ENCODE data around the gene SEMA5A. TPM values are rescaled to one million over a fixed set of nuclear protein-coding genes. Genes with fewer than 3 reads are reported as not detected.

SEMA5A gene
- total RNA-seq, 6 experiments from 2014 or later = 54.2 to 69.7 (median 59.9) TPM

DNA sequence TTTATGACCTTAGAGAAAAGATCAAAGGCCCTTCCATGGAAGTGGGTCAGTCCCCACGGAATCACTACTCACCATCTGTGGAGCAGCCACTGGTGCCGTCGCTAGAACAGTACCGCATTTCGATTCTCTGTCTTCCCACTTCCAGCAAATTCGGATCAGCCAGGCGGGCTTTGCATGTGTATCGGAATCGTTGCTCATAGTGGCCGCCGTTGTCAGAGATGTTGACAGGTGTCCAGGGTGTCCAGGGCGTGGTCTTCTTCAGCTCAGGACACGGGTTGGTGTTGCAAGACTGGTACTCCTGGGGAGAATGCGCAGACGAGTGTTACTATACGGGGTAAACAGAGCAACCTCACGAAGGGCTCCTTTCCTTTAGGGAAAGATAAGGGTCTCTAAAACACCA lies 479.5 kb downstream of the SEMA5A start:
- Mint-ChIP-seq H3K27ac (no peak overlapping the region), H3K4me3 (no peak overlapping the region), H3K27me3 (ENCODE audit: insufficient read depth) (peaks cover 8% of the 10 kb centered on the region), H3K36me3 (ENCODE audit: low read depth) (peaks cover 50% of the 10 kb centered on the region), H3K4me1 (ENCODE audit: low read depth) (peaks cover 37% of the 10 kb centered on the region), H3K9me3 (no peaks in the 10 kb centered on the region)
- DNase-seq = no peak
- TF ChIP-seq, protein P1, sequence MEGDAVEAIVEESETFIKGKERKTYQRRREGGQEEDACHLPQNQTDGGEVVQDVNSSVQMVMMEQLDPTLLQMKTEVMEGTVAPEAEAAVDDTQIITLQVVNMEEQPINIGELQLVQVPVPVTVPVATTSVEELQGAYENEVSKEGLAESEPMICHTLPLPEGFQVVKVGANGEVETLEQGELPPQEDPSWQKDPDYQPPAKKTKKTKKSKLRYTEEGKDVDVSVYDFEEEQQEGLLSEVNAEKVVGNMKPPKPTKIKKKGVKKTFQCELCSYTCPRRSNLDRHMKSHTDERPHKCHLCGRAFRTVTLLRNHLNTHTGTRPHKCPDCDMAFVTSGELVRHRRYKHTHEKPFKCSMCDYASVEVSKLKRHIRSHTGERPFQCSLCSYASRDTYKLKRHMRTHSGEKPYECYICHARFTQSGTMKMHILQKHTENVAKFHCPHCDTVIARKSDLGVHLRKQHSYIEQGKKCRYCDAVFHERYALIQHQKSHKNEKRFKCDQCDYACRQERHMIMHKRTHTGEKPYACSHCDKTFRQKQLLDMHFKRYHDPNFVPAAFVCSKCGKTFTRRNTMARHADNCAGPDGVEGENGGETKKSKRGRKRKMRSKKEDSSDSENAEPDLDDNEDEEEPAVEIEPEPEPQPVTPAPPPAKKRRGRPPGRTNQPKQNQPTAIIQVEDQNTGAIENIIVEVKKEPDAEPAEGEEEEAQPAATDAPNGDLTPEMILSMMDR (IDR thresholded peaks at IDR 0.05) = no peak

DNA sequence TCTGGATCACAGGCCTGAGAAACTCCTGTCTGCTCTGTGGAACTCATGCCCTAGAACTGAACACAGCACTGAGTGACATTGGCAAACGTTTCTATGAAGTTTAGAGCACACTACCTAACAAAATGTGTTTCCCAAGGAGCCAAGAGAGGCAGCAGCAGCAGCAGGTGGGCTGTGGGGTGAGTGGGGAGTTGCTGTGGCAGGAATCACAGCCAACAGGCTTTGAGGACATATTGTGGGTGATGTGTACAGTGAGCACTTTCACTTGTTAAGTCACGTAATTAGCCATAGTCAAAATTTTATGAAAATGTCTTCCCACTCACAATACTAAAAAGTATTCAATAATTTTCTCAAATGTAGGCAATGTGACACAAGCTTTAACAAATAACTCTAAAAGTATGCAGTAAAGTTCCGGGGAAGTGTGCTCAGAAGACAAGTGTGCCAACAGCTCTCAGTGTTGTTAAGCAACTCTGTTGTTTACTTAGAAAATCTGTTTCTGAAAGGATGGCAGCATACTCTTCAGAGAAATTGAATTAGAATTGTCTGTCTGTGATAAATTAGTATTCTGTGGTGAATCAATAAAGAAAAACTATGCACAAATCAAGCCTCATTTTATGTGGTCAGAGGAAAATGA lies 482.1 kb downstream of the SEMA5A start:
- no peak for DNase-seq
- Mint-ChIP-seq H3K9me3 (no peaks in the 10 kb centered on the region), H3K4me3 (no peak overlapping the region), H3K4me1 (ENCODE audit: low read depth) (peaks cover 57% of the 10 kb centered on the region), H3K27me3 (ENCODE audit: insufficient read depth) (peaks cover 8% of the 10 kb centered on the region), H3K27ac (no peak overlapping the region), H3K36me3 (ENCODE audit: low read depth) (peaks cover 50% of the 10 kb centered on the region)
- TF ChIP-seq, protein P1 (IDR thresholded peaks at IDR 0.05) = no peak

DNA sequence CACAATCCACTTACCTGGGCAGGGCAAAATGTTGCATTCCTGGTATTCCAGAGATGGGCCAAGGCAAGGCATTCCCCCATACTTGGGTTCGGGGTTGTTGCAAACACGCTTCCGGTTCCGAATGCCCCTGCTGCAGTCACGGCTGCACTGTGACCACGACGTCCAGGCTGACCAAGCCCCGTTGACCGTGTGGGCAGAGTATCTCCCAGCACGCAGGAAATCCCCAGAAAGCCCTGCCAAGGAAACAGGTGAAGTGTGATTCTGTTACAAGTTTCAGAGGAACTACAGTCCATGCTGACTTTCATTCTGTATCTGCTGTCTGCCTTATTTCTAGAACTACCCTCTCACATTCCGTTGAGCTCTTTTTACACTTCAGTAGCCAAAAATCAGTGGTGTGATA lies 483.0 kb downstream of the SEMA5A start:
- Mint-ChIP-seq H3K27me3 (ENCODE audit: insufficient read depth) (peaks cover 8% of the 10 kb centered on the region), H3K27ac (no peak overlapping the region), H3K4me3 (no peak overlapping the region), H3K4me1 (ENCODE audit: low read depth) (peaks cover 66% of the 10 kb centered on the region), H3K36me3 (ENCODE audit: low read depth) (peaks cover 50% of the 10 kb centered on the region), H3K9me3 (no peaks in the 10 kb centered on the region)
- no peak for DNase-seq
- TF ChIP-seq, protein P1 (IDR thresholded peaks at IDR 0.05) = no peak

- TF ChIP-seq, protein P1 (IDR thresholded peaks at IDR 0.05) = no peak
- peaks cover 5% of the 10 kb centered on the region; the same call in 1 of the 2 replicates for H3K27me3 Mint-ChIP-seq (ENCODE audit: insufficient read depth)
- H3K4me3 Mint-ChIP-seq = peak overlapping the region; percentile 43
- H3K9me3 Mint-ChIP-seq = no peaks in the 10 kb centered on the region
- H3K4me1 Mint-ChIP-seq (ENCODE audit: low read depth) = peaks cover 78% of the 10 kb centered on the region
- DNase-seq = peak; percentile 98
- H3K36me3 Mint-ChIP-seq (ENCODE audit: low read depth) = peaks cover 44% of the 10 kb centered on the region
- peak overlapping the region; percentile 95 for H3K27ac Mint-ChIP-seq
These were observed 485.8 kb downstream of the SEMA5A start for GRCh38 chr5:9059920-9060691.

GRCh38 chr5:9058666-9059065 lies 487.2 kb downstream of the SEMA5A start:
- Mint-ChIP-seq H3K9me3 (no peaks in the 10 kb centered on the region), H3K4me3 (peak overlapping the region; percentile 59; the same call in 1 of the 2 replicates), H3K27ac (peak overlapping the region; percentile 95), H3K36me3 (ENCODE audit: low read depth) (peaks cover 29% of the 10 kb centered on the region), H3K27me3 (ENCODE audit: insufficient read depth) (peaks cover 5% of the 10 kb centered on the region; the same call in 1 of the 2 replicates), H3K4me1 (ENCODE audit: low read depth) (peaks cover 75% of the 10 kb centered on the region)
- TF ChIP-seq, protein P1 (IDR thresholded peaks at IDR 0.05) = no peak
- no peak for DNase-seq

Measured in HFFc6 (cell line).